NCI-H345 (cell line): ENCODE results near the gene DNAJC13.

Experiments used
- DNase-seq: peaks from one replicate; lab custom pipeline; 2025; lab: John Stamatoyannopoulos, UW

DNAJC13 gene

GRCh38 chr3:132486099-132486498 lies 68.8 kb downstream of the DNAJC13 start:
- DNase-seq, result no peak

- DNase-seq, result no peak
These were observed 70.8 kb downstream of the DNAJC13 start for GRCh38 chr3:132488151-132488550.

GRCh38 chr3:132499071-132499470 lies 81.8 kb downstream of the DNAJC13 start:
- DNase-seq, result no peak

GRCh38 chr3:132503559-132503958 lies 86.3 kb downstream of the DNAJC13 start:
- DNase-seq, result no peak

- DNase-seq, result no peak
These were observed 87.2 kb downstream of the DNAJC13 start for GRCh38 chr3:132504375-132504933.

GRCh38 chr3:132507657-132508056 lies 90.4 kb downstream of the DNAJC13 start:
- DNase-seq, result no peak

- DNase-seq, result no peak
These were observed 91.8 kb downstream of the DNAJC13 start for GRCh38 chr3:132509096-132509495.

GRCh38 chr3:132509506-132509905 lies 92.2 kb downstream of the DNAJC13 start:
- DNase-seq, result no peak

GRCh38 chr3:132513057-132513456 lies 95.8 kb downstream of the DNAJC13 start:
- no peak for DNase-seq

GRCh38 chr3:132517311-132517710 lies 100.0 kb downstream of the DNAJC13 start:
- DNase-seq, result no peak

GRCh38 chr3:132519914-132520313 lies 102.6 kb downstream of the DNAJC13 start:
- DNase-seq, result no peak

GRCh38 chr3:132521901-132522300 lies 104.6 kb downstream of the DNAJC13 start:
- no peak for DNase-seq

GRCh38 chr3:132522353-132522752 lies 105.1 kb downstream of the DNAJC13 start:
- DNase-seq, result no peak

GRCh38 chr3:132530624-132531023 lies 113.3 kb downstream of the DNAJC13 start:
- no peak for DNase-seq

GRCh38 chr3:132535575-132536441 lies 118.5 kb downstream of the DNAJC13 start:
- peak; percentile 16 for DNase-seq

GRCh38 chr3:132536442-132537153 lies 119.3 kb downstream of the DNAJC13 start:
- no peak for DNase-seq

GRCh38 chr3:132537297-132537696 lies 120.0 kb downstream of the DNAJC13 start:
- DNase-seq, result no peak

- DNase-seq, result no peak
These were observed 120.8 kb downstream of the DNAJC13 start for GRCh38 chr3:132538072-132538471.

- no peak for DNase-seq
These were observed 122.4 kb downstream of the DNAJC13 start for GRCh38 chr3:132539681-132540080.

GRCh38 chr3:132542577-132542976 lies 125.3 kb downstream of the DNAJC13 start:
- no peak for DNase-seq

- no peak for DNase-seq
These were observed 125.9 kb downstream of the DNAJC13 start for GRCh38 chr3:132543011-132543739.

- no peak for DNase-seq
These were observed 126.8 kb downstream of the DNAJC13 start for GRCh38 chr3:132544130-132544529.
